Activated naive CD4-positive, alpha-beta T cell treated with Interleukin-2 at 50 U/mL for 16 hours (primary cell): ENCODE data around the gene FAT4.
A peak's percentile ranks its signal among the peaks of the same experiment; 100 is the strongest.

Source experiments
- DNase-seq: peaks from one replicate; pipeline ENCODE4 v3.0.0-alpha.2; 2020

The FAT4 gene, protein sequence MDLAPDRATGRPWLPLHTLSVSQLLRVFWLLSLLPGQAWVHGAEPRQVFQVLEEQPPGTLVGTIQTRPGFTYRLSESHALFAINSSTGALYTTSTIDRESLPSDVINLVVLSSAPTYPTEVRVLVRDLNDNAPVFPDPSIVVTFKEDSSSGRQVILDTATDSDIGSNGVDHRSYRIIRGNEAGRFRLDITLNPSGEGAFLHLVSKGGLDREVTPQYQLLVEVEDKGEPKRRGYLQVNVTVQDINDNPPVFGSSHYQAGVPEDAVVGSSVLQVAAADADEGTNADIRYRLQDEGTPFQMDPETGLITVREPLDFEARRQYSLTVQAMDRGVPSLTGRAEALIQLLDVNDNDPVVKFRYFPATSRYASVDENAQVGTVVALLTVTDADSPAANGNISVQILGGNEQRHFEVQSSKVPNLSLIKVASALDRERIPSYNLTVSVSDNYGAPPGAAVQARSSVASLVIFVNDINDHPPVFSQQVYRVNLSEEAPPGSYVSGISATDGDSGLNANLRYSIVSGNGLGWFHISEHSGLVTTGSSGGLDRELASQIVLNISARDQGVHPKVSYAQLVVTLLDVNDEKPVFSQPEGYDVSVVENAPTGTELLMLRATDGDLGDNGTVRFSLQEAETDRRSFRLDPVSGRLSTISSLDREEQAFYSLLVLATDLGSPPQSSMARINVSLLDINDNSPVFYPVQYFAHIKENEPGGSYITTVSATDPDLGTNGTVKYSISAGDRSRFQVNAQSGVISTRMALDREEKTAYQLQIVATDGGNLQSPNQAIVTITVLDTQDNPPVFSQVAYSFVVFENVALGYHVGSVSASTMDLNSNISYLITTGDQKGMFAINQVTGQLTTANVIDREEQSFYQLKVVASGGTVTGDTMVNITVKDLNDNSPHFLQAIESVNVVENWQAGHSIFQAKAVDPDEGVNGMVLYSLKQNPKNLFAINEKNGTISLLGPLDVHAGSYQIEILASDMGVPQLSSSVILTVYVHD (N-terminal part only)

DNA sequence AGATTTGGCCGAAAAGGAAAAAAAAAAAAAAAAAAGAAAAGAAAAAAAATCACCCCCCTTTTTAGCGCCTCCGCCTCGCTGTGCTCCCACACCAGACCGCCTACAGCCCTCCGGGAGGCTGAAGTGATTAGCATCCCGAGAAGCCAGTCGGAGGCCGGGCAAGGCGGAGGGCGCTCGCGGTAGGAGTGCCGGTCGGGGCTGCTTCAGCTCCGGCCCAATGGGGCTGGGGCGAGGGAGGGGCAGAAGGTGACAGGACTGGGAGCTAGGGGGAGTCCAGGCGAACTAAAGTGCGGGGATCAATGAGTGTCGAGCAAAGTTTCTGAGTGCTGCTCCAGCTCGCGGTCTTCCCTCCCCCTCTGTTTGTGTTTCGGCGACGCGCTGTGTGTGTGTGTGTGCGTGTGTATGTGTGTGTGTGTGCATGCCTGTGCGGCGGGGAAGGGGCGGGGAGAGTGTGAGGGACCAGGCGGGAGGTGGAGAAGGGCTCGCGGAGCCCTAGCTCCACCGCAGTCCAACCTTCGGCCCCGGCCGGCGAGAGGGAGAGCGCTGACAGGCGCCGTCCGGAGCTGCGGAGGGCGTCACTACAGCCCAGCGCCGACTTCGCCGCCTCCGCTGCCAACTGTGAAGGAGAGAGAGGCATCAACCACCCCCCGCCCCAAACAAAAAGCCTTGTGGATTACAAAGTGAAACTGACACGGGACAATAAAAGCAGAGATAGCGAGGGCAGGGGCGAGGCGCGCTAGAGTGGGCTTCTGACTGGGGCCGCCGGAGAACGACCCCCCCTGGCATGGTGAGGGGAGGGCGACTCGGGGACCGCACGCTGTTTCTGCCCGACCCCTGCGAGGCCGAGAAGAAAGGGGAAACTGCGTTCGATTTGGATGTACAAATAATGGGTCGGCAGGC lies at the start of gene FAT4:
Gene FAT4 (plus strand): TSS at position 280 of the 900 bp plus-strand sequence. CDS start 1,457 bp downstream, outside the sequence.
- peak; percentile 16 for DNase-seq

- no peak for DNase-seq
Measured at GRCh38 chr4:125265846-125266245, 48.9 kb upstream of the FAT4 start.

- DNase-seq, result no peak
Measured at GRCh38 chr4:125266901-125267604, 47.7 kb upstream of the FAT4 start.

DNA sequence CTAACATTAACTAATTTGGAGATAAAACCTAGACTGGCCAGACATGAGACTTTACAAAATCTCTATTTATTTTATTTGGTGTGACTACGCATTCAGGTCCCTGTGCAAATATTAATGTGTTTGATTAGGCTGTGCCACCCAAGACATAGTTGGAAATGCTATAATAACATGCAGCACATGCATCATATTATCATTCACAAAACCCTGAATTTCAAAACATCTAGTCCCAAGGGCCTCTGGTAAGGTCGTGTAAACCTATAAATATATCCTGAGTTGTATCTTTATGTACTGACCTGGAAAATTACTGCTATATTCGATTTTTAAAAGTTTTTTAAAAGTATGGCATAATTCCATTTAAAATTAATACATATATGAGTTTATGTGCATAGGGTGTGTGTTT lies 47.1 kb upstream of the FAT4 start:
- no peak for DNase-seq

DNA sequence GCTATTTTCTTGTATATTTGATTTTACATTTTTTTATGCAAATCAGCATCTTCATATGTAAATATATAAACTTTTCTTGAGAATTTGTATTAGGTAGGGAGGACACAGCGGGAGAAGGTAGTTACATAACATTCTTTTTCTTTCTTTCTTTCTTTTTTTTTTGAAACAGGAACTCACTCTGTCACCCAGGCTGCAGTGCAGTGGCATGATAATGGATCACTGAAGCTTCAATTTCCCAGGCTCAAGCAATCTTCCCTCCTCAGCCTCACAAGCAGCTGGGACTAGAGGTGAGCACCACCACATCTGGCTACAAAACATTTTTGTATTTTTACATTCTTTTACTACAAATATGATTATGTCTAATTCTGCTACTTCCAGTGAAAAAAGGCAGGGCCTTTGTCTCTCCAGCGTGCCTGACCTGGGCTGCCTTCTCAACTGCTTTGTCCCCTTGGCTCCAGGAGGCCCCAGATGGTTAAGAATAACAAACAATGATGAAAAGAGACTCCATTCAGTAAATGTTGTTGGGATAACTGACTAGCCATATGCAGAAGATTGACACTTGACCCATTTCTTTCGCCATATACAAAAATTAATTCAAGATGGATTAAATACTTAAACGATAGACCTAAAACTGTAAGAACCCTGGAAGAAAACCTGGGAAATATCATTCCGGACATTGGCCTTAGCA lies 46.5 kb upstream of the FAT4 start:
- DNase-seq, result no peak

- no peak for DNase-seq
Measured at GRCh38 chr4:125276811-125277210, 37.9 kb upstream of the FAT4 start.

DNA sequence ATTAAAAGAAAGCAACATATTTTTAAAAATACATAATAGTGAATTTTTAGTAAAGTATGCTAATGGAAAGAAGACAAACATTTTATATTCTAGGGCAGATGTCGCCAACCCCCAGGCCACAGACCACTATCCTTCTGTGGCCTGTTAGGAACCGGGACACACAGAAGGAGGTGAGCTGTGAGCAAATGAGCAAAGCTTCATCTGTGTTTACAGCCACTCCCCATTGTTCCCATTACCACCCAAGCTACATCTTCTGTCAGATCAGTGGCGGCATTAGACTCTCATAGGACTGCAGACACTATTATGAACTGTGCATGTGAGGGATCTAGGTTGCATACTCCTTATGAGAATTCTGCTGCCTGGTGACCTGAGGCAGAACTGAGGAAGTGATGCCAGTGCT lies 37.0 kb upstream of the FAT4 start:
- no peak for DNase-seq

- DNase-seq, result no peak
Measured at GRCh38 chr4:125280892-125281403, 33.8 kb upstream of the FAT4 start.

DNA sequence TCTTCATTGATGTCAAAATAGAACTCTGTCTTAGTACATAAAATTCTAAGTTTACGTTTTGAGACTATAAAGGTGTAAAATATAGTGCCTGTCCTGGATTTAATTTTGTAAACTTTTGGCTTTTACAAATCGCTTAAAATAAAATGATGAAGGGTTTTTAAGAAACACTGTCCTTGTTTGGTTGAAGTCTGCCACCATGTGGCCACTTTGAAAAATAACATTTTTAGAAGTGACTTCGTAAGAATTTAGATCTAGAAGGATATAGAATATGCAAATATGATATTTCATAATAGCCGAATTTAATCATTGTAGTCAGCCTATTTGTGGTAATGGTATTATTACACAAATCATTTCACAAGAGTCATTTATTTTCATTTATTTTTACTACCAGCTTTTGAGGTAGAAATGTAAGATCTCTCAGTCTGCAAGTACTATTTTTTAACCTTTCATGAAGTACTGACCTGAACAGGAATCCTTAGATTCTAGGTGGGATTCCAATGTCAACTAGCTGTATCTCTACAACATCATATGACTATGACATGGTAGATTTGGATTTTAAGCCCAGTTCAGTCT lies 31.0 kb upstream of the FAT4 start:
- DNase-seq, result no peak

DNA sequence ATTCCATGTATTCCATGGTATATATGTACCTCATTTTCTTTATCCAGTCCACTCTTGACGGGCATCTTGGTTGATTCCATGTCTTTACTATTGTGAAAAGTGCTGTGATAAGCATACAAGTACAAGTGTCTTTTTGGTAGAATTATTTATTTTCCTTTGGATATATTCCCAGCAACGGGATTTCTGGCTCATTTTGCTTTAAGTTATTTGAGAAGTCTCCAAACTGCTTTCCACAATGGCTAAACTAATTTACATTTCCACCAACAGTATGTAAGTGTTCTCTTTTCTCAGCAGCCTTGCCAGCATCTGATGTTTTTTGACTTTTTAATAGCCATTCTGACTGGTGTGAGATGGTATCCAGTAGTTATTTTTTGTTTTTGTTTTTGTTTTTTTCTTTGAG lies 17.6 kb upstream of the FAT4 start:
- DNase-seq, result no peak

GRCh38 chr4:125303058-125303457 lies 11.7 kb upstream of the FAT4 start:
- no peak for DNase-seq

- no peak for DNase-seq
Measured at GRCh38 chr4:125303821-125304220, 10.9 kb upstream of the FAT4 start.

- DNase-seq, result no peak
Measured at GRCh38 chr4:125306112-125306511, 8.6 kb upstream of the FAT4 start.

DNA sequence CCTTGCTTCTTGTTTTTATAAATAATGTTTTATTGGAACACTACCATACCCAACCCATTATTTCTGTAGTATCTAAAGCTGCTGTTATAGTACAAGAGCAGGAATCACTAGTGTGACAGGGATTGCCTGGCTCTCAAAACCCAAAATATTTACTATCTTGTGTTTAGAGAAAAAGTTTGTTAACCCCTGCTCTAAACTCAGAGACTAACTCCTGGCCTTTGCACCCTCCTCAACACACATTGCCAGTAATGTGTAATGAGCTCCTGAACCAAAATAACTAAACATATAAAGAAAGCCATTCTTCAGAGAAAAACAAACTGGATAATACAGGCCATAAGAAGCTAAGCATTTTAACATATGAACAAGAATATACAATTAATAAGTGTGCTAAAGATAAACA lies 8.2 kb upstream of the FAT4 start:
- DNase-seq, result no peak

DNA sequence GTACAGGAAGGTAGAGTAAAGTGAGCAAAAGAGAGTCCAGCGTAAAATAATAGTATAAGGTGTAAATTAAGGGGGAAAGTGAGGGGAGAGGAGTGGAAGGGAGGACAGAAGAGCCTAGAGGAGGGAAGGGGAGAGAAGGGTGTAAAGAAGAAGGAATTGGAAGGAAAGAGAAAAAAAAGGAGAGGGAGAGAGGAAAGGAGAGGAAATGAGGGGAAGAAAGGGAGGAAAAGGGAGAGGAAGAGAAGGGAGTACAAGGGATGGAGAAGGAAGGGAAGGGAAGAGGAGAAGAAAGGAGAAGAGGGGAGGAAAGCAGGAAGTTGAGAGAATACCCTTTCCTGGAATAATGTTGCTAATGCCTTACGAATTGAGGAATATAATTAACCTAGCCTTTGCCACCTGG lies 3.3 kb upstream of the FAT4 start:
- DNase-seq, result no peak

GRCh38 chr4:125313497-125313896 lies 1.3 kb upstream of the FAT4 start:
- DNase-seq, result no peak

DNA sequence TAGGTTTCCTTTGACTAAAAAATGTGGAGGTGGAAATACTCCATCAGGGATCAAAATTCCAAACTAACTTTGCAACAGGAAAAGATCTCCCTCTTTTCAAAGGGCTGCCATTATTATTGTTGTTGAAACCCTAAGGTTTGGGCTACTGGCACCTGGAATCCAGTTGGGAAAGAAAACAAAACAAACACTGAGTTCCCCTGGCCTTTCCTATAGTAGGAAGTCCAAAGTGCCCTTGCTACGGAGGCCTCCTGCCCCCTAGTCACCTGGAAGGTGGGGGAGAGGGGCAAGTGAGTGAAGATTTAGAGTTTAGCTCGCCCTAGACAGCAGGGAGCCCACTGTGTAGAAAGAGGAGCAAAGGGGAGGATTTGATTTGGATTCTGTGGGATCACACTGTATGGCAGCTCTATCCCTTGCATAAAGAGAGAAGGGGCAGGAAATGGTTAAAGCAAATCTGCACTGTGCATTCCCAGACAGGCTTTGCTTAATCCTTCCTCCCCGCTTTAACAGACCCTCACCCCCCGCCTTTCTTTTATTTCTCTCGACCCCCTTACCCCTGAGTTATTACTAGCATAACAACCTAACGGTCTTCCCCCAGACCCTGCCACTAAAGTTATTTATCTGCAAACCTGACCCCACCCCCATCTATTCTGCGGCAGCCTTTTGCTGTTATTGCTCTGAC lies 627 bp upstream of the FAT4 start:
- DNase-seq, result no peak

DNA sequence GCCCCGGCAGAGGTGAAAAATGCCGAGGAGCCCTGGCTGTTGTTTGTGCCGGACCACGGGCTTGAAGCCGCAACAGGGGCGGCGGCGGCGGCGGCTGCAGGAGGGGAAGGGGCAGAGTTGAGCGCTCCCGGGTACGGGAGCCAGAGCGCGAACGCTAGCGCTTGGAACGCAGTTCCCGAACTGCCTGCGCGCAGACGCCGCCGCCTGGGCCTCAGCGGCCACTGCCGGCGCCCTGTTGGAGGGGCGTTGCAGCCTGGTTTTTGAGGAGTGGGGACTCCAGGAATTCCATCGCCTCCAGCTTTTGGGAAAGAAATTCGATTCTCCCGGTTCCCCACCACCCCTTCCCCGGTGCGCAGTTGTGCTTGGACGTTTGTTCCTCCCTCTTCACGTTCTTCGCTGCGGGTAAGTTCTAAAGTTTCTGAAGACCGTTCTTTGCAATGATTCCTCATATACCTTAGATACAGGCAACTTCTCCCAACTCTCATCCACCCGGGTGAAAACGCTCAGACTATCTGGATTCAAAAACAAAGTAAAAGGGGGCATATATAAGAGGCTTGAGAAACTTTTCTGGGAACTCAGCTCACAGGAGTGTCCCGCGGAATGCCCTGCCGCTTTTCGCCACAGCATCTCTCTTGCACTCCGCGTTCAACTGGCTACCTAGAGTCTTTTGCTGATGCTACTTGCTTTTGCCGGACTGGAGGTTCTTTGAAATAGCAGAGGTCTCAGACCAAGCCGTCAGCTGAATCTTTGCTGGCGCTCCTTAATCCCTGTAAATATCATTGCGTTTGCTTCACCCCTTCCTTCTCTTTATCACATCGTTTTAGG lies 1.0 kb downstream of the FAT4 start:
- no peak for DNase-seq

DNA sequence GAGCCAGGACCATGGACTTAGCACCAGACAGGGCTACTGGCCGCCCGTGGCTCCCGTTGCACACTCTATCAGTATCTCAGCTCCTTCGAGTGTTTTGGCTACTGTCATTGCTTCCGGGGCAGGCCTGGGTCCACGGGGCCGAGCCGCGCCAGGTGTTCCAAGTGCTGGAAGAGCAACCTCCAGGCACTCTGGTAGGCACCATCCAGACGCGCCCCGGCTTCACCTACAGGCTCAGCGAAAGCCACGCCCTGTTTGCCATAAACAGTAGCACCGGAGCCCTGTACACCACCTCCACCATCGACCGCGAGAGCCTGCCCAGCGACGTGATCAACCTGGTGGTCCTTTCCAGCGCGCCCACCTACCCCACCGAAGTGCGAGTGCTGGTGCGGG lies 1.6 kb downstream of the FAT4 start:
- no peak for DNase-seq
